Breast epithelium (tissue), 3 donors: ENCODE results near the gene SPESP1.

ENCODE experiments used
- POLR2AphosphoS5 ChIP-seq, 3 donors: sonication (generic); formaldehyde crosslinking; IDR thresholded peaks; one replicate each; pipeline ENCODE4 v1.6.1; 2017; ENCODE audit warnings: antibody characterized with exemption in 3 of 3
- TF ChIP-seq, protein P1 (sequence below), 3 donors: fragments of 450-650 bp; IDR thresholded peaks; one replicate each; pipeline ENCODE4 v1.5.1; 2016 to 2017; ENCODE audit warnings: antibody characterized with exemption in 3 of 3, mild to moderate bottlenecking in 3 of 3, moderate library complexity in 3 of 3

DNA sequence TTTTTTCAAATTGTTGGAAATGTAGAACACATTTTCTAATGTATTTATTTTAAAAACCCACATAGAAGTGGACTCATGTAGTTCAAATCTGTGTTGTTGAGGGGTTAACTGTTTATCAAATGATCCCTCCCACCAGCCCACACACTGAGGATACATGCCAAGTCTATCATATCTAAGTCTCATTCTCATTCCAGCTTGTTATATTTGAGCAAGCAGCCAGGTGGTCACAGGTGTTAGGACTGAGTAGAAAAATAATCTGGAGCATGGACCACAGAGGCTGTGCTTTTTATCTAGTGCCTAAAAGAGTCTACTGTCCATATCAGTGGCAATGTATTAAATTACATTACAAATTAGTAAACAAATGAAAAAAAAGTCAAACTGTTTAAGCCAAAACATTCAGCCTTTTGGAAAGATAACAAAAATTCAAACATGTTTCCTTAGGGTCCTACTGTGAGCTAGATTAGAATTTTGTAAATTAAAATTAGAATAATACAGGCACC is 20.7 kb upstream of the SPESP1 start:
- TF ChIP-seq, protein P1, sequence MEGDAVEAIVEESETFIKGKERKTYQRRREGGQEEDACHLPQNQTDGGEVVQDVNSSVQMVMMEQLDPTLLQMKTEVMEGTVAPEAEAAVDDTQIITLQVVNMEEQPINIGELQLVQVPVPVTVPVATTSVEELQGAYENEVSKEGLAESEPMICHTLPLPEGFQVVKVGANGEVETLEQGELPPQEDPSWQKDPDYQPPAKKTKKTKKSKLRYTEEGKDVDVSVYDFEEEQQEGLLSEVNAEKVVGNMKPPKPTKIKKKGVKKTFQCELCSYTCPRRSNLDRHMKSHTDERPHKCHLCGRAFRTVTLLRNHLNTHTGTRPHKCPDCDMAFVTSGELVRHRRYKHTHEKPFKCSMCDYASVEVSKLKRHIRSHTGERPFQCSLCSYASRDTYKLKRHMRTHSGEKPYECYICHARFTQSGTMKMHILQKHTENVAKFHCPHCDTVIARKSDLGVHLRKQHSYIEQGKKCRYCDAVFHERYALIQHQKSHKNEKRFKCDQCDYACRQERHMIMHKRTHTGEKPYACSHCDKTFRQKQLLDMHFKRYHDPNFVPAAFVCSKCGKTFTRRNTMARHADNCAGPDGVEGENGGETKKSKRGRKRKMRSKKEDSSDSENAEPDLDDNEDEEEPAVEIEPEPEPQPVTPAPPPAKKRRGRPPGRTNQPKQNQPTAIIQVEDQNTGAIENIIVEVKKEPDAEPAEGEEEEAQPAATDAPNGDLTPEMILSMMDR (IDR thresholded peaks at IDR 0.05): no peak
- no peak for TF ChIP-seq POLR2AphosphoS5 (IDR thresholded peaks at IDR 0.05)
